ENCODE measurements around the gene TES.

Gene TES

GRCh38 chr7:116269466-116269865 is 59.1 kb downstream of the TES start:
- Histone ChIP-seq H3K9ac (ENCODE audit: low read depth, low read length) (no peak overlapping the region), H3K36me3 (ENCODE audit: insufficient read depth, low read length) (no peaks in the 10 kb centered on the region), H3K27me3 (ENCODE audit: insufficient read depth, low read length) (no peaks in the 10 kb centered on the region), H3K4me3 (ENCODE audit: low read length) (no peak overlapping the region), H3K27ac (ENCODE audit: low read depth, low read length) (no peak overlapping the region), H3K9me3 (ENCODE audit: insufficient read depth, low read depth, low read length) (no peaks in the 10 kb centered on the region), H3K4me1 (ENCODE audit: insufficient read depth, low read length) (peaks cover 18% of the 10 kb centered on the region)
- 95% methylated on average over 3 of the region's 4 CpGs for WGBS

- Histone ChIP-seq H3K9ac (ENCODE audit: low read depth, low read length) (no peak overlapping the region), H3K27me3 (ENCODE audit: insufficient read depth, low read length) (no peaks in the 10 kb centered on the region), H3K36me3 (ENCODE audit: insufficient read depth, low read length) (no peaks in the 10 kb centered on the region), H3K4me1 (ENCODE audit: insufficient read depth, low read length) (peaks cover 18% of the 10 kb centered on the region), H3K27ac (ENCODE audit: low read depth, low read length) (no peak overlapping the region), H3K4me3 (ENCODE audit: low read length) (no peak overlapping the region), H3K9me3 (ENCODE audit: insufficient read depth, low read depth, low read length) (no peaks in the 10 kb centered on the region)
- 92% methylated on average over 5 of the region's 5 CpGs for WGBS
These were observed 61.0 kb downstream of the TES start for GRCh38 chr7:116271161-116271913.

- Histone ChIP-seq H3K4me3 (ENCODE audit: low read length) (no peak overlapping the region), H3K4me1 (ENCODE audit: insufficient read depth, low read length) (peaks cover 20% of the 10 kb centered on the region), H3K27me3 (ENCODE audit: insufficient read depth, low read length) (no peaks in the 10 kb centered on the region), H3K27ac (ENCODE audit: low read depth, low read length) (no peak overlapping the region), H3K9me3 (ENCODE audit: insufficient read depth, low read depth, low read length) (no peaks in the 10 kb centered on the region), H3K36me3 (ENCODE audit: insufficient read depth, low read length) (no peaks in the 10 kb centered on the region), H3K9ac (ENCODE audit: low read depth, low read length) (no peak overlapping the region)
- 80% methylated on average over 4 of the region's 4 CpGs for WGBS
These were observed 61.9 kb downstream of the TES start for GRCh38 chr7:116271963-116272886.

- Histone ChIP-seq H3K27ac (ENCODE audit: low read depth, low read length) (no peak overlapping the region), H3K36me3 (ENCODE audit: insufficient read depth, low read length) (no peaks in the 10 kb centered on the region), H3K27me3 (ENCODE audit: insufficient read depth, low read length) (no peaks in the 10 kb centered on the region), H3K4me3 (ENCODE audit: low read length) (no peak overlapping the region), H3K4me1 (ENCODE audit: insufficient read depth, low read length) (peaks cover 23% of the 10 kb centered on the region), H3K9me3 (ENCODE audit: insufficient read depth, low read depth, low read length) (no peaks in the 10 kb centered on the region), H3K9ac (ENCODE audit: low read depth, low read length) (no peak overlapping the region)
- 35% methylated on average over 3 of the region's 4 CpGs for WGBS
These were observed 63.1 kb downstream of the TES start for GRCh38 chr7:116273283-116273917.

GRCh38 chr7:116273918-116274301 is 63.6 kb downstream of the TES start:
- Histone ChIP-seq H3K9ac (ENCODE audit: low read depth, low read length) (no peak overlapping the region), H3K27ac (ENCODE audit: low read depth, low read length) (no peak overlapping the region), H3K4me1 (ENCODE audit: insufficient read depth, low read length) (peaks cover 23% of the 10 kb centered on the region), H3K27me3 (ENCODE audit: insufficient read depth, low read length) (no peaks in the 10 kb centered on the region), H3K4me3 (ENCODE audit: low read length) (no peak overlapping the region), H3K9me3 (ENCODE audit: insufficient read depth, low read depth, low read length) (no peaks in the 10 kb centered on the region), H3K36me3 (ENCODE audit: insufficient read depth, low read length) (no peaks in the 10 kb centered on the region)
- WGBS, result 95% methylated on average over 1 of the region's 1 CpG

- peaks cover 11% of the 10 kb centered on the region for H3K4me1 ChIP-seq (ENCODE audit: insufficient read depth, low read length)
- no peak overlapping the region for H3K9ac ChIP-seq (ENCODE audit: low read depth, low read length)
- H3K27ac ChIP-seq (ENCODE audit: low read depth, low read length), result no peak overlapping the region
- H3K4me3 ChIP-seq (ENCODE audit: low read length), result no peak overlapping the region
- no peaks in the 10 kb centered on the region for H3K27me3 ChIP-seq (ENCODE audit: insufficient read depth, low read length)
- H3K36me3 ChIP-seq (ENCODE audit: insufficient read depth, low read length), result no peaks in the 10 kb centered on the region
- H3K9me3 ChIP-seq (ENCODE audit: insufficient read depth, low read depth, low read length), result no peaks in the 10 kb centered on the region
These were observed 66.7 kb downstream of the TES start for GRCh38 chr7:116277070-116277469.

- no peak overlapping the region for H3K4me3 ChIP-seq (ENCODE audit: low read length)
- no peaks in the 10 kb centered on the region for H3K36me3 ChIP-seq (ENCODE audit: insufficient read depth, low read length)
- no peaks in the 10 kb centered on the region for H3K9me3 ChIP-seq (ENCODE audit: insufficient read depth, low read depth, low read length)
- H3K27me3 ChIP-seq (ENCODE audit: insufficient read depth, low read length), result no peaks in the 10 kb centered on the region
- no peak overlapping the region for H3K27ac ChIP-seq (ENCODE audit: low read depth, low read length)
- no peak overlapping the region for H3K9ac ChIP-seq (ENCODE audit: low read depth, low read length)
- peaks cover 5% of the 10 kb centered on the region; the same call in 1 of the 2 replicates for H3K4me1 ChIP-seq (ENCODE audit: insufficient read depth, low read length)
These were observed 68.9 kb downstream of the TES start for GRCh38 chr7:116279217-116279616.

- Histone ChIP-seq H3K27me3 (ENCODE audit: insufficient read depth, low read length) (no peaks in the 10 kb centered on the region), H3K36me3 (ENCODE audit: insufficient read depth, low read length) (no peaks in the 10 kb centered on the region), H3K9me3 (ENCODE audit: insufficient read depth, low read depth, low read length) (no peaks in the 10 kb centered on the region), H3K4me3 (ENCODE audit: low read length) (no peak overlapping the region), H3K4me1 (ENCODE audit: insufficient read depth, low read length) (peaks cover 5% of the 10 kb centered on the region; the same call in 1 of the 2 replicates), H3K27ac (ENCODE audit: low read depth, low read length) (no peak overlapping the region), H3K9ac (ENCODE audit: low read depth, low read length) (no peak overlapping the region)
- WGBS, result 91% methylated on average over 2 of the region's 2 CpGs
These were observed 70.5 kb downstream of the TES start for GRCh38 chr7:116280803-116281202.

- Histone ChIP-seq H3K9me3 (ENCODE audit: insufficient read depth, low read depth, low read length) (no peaks in the 10 kb centered on the region), H3K36me3 (ENCODE audit: insufficient read depth, low read length) (no peaks in the 10 kb centered on the region), H3K27me3 (ENCODE audit: insufficient read depth, low read length) (no peaks in the 10 kb centered on the region), H3K4me3 (ENCODE audit: low read length) (no peak overlapping the region), H3K9ac (ENCODE audit: low read depth, low read length) (no peak overlapping the region), H3K4me1 (ENCODE audit: insufficient read depth, low read length) (no peaks in the 10 kb centered on the region), H3K27ac (ENCODE audit: low read depth, low read length) (no peak overlapping the region)
- 96% methylated on average over 3 of the region's 3 CpGs for WGBS
These were observed 73.4 kb downstream of the TES start for GRCh38 chr7:116283595-116284204.

GRCh38 chr7:116284390-116284789 is 74.1 kb downstream of the TES start:
- Histone ChIP-seq H3K4me1 (ENCODE audit: insufficient read depth, low read length) (no peaks in the 10 kb centered on the region), H3K4me3 (ENCODE audit: low read length) (no peak overlapping the region), H3K36me3 (ENCODE audit: insufficient read depth, low read length) (no peaks in the 10 kb centered on the region), H3K27ac (ENCODE audit: low read depth, low read length) (no peak overlapping the region), H3K27me3 (ENCODE audit: insufficient read depth, low read length) (no peaks in the 10 kb centered on the region), H3K9ac (ENCODE audit: low read depth, low read length) (no peak overlapping the region), H3K9me3 (ENCODE audit: insufficient read depth, low read depth, low read length) (no peaks in the 10 kb centered on the region)
- WGBS, result 100% methylated on average over 1 of the region's 3 CpGs

- no peak overlapping the region for H3K27ac ChIP-seq (ENCODE audit: low read depth, low read length)
- no peaks in the 10 kb centered on the region for H3K36me3 ChIP-seq (ENCODE audit: insufficient read depth, low read length)
- H3K27me3 ChIP-seq (ENCODE audit: insufficient read depth, low read length), result no peaks in the 10 kb centered on the region
- H3K4me1 ChIP-seq (ENCODE audit: insufficient read depth, low read length), result no peaks in the 10 kb centered on the region
- H3K4me3 ChIP-seq (ENCODE audit: low read length), result no peak overlapping the region
- H3K9ac ChIP-seq (ENCODE audit: low read depth, low read length), result no peak overlapping the region
- H3K9me3 ChIP-seq (ENCODE audit: insufficient read depth, low read depth, low read length), result no peaks in the 10 kb centered on the region
- 100% methylated on average over 1 of the region's 1 CpG for WGBS
These were observed 74.9 kb downstream of the TES start for GRCh38 chr7:116285252-116285651.

All from HUES64 (cell line).